GM18508 (cell line): ENCODE data around the gene BECN2.

Source experiments
- ATAC-seq: cut with Tn5 transposase; IDR thresholded peaks from one replicate; pipeline ENCODE4 v1.9.1; 2021; ENCODE audit warnings: moderate number of reproducible peaks; ENCODE audit not compliant: insufficient read depth, unreplicated experiment

The BECN2 gene, protein sequence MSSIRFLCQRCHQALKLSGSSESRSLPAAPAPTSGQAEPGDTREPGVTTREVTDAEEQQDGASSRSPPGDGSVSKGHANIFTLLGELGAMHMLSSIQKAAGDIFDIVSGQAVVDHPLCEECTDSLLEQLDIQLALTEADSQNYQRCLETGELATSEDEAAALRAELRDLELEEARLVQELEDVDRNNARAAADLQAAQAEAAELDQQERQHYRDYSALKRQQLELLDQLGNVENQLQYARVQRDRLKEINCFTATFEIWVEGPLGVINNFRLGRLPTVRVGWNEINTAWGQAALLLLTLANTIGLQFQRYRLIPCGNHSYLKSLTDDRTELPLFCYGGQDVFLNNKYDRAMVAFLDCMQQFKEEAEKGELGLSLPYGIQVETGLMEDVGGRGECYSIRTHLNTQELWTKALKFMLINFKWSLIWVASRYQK

DNA sequence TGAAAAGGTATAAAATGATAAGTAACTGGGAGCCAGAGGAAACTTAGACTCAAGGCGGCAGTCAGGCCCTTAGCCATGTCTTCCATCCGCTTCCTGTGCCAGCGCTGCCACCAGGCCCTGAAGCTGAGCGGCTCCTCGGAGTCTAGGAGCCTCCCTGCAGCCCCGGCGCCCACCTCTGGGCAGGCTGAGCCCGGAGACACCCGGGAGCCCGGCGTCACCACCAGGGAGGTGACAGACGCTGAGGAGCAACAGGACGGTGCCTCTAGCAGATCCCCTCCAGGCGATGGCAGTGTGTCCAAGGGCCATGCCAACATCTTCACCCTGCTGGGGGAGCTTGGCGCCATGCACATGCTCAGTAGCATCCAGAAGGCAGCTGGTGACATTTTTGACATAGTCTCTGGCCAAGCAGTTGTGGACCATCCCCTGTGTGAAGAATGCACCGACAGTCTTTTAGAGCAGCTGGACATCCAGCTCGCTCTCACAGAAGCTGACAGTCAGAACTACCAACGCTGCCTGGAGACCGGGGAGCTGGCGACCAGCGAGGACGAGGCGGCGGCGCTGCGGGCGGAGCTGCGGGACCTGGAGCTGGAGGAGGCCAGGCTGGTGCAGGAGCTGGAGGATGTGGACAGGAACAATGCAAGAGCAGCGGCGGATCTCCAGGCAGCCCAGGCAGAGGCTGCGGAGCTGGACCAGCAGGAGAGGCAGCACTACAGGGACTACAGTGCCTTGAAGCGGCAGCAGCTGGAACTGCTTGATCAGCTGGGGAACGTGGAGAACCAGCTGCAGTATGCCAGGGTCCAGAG is at the start of gene BECN2:
BECN2 (plus strand) TSS at position 76 of the 803 bp plus-strand sequence; CDS start at position 76, 0 bp downstream.
- no peak for ATAC-seq

DNA sequence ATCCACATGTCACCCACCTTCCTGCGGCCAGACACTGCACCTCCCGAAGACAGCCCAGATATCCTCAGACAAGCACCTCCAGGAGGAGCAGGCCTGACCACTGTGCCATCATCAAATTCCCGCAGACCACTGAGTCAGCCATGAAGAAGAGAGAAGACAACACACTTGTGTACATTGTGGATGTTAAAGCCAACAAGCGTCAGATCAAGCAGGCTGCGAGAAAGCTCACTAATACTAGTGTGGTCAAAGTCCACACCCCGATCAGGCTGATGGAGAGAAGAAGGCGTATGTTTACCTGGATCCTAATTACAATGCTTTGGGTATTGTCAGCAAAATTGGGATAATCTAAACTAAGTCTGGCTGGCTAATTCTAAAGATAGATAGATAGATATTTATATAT is 41.4 kb upstream of the BECN2 start:
- ATAC-seq = no peak

DNA sequence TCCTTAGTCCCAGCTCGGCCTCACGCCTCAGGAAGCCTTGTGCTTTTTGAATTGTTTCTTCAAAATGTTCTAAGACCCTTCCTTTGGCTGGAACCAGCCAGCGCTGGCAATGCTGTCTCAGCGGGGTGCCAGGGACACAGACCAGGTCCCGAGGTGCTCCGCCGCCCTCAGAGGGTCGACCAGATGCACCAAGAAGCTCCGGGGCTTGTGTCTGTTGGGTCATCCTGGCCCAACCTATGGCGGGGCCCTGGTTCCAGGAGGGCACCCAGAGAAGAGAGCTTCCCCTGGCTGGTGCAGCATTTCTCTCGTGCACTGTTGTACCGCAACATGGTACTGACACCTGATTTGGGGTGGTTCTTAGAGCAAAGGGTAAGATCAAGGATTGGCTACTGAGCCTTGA is 40.1 kb upstream of the BECN2 start:
- ATAC-seq = no peak

DNA sequence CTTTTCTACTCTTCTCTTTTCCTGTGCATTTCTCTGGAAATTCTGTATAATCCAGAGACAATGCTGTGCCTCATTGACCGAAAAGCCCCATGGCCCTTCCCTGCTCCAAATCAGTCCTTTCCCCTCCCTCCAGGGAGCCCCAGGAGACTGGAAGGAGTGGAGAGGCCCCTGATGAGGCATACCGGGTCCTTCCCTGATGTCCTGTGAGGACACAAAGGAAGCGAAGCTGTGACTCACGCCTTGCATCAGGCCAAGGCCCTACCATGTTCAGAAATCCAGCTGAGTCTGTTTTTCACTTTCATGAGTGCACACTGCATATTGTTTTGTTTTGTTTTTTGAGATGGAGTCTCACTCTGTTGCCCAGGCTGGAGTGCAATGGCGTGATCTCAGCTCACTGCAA is 38.7 kb upstream of the BECN2 start:
- no peak for ATAC-seq

DNA sequence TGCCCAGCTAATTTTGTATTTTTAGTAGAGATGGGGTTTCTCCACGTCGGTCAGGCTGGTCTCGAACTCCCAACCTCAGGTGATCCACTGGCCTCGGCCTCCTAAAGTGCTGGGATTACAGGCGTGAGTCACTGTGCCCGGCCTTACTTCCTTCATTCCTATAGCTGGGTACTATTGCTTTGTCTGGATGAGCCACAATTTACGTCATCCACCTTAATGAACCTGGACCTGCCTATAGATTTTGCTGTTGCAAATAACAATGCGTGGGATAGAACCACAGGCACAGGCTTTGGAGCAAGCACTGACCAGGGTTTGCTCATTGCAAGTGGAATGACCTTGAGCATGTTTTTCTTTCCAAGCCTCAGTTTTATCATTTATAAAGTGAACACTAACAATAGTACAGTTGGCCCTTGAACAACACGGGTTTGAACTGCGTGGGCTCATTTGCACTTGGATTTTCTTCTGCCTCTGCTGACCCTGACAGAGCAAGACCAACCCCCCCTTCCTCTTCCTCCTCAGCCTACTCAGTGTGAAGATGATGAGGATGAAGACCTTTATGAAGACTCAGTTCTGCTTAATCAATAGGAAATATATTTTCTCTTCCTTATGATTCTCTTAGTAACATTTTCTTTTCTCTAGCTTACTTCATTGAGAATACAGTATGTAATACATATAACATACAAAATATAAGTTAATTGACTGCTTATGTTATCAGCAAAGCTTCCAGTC is 33.3 kb upstream of the BECN2 start:
- no peak for ATAC-seq

DNA sequence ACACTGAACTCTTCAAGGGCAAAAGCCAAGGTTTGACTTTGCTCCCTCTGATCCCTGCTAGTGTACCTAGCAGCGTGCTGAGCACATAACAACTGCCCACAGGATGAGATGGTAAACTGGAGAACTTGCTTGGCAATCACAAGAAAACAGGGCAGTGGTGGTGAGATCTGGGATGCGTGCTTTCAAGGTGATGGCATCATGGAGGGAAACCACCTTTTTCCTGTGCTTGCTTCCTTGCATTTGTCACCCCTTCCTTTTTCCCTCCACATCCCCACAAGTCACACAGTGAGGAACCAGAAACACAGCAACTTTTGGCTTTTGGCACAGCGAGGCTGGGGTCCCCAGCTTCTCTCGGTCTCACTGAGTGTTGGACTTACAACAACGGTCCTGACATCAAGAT is 31.4 kb upstream of the BECN2 start:
- no peak for ATAC-seq

DNA sequence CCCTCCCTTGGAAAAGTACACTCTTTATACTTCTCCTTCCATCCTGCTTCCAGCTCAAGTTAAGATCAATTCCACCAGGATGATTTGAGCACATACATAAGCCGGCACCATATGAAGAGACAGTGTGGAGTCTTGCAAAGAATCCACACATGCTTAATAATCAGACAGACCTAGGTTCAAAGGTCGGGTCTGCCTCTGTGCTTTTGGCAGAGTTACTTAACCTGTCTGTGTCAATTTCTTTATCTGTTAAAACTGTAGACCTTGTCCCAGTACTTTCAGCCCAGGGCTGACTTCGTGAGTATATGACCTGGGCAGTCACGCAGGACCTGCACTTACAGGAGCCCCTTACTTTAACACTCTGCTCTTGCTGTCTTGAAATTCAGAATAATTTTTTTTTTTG is 30.2 kb upstream of the BECN2 start:
- ATAC-seq = no peak

DNA sequence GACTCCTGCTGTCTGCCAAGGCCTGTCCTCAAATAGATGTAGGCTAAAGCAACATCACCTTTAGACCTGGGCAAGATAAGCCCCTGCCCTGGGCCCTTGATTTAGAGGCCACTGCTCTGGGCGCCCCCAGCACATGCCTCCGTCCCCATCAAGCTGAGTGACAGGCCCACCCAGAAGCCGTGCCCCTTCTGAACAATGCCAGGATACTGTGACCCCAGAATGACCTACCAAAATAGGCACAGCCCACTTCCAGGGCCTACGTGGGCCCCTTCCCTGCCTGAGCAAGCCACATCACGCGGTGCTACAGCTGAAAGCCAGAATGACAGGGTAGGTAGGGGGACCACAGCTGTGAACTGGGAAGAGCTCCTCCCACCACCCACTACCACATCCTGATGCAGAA is 24.7 kb upstream of the BECN2 start:
- no peak for ATAC-seq

DNA sequence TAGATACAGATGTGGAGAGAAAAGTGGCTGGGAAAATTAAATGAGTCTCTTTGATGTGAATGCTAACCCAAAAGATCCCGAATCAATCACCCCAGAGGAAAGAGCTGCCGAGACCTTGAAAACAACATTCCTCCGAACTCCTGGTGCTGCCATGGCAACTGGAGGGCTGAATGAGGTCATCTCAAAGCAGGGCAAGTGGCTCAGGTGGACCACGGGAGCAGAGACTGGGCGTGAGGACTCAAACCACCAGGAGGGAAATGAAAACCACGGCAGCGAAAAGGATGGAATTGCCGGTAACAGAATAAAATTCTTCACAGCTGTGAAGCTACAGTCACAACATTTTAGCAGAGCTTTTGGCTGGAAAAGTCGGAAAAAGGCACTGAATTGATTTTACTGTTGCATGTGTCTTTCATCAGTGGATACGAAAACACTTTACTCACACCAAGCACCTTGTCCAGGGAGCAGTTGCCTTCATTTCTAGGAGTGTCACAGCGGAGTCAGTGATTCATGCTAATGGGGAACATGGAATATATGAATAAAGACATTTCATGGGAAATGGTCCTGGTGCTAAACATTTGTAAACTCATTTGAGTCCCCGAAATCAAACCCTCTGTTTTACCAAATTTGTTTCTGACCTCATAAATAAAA is 23.2 kb upstream of the BECN2 start:
- ATAC-seq = no peak

DNA sequence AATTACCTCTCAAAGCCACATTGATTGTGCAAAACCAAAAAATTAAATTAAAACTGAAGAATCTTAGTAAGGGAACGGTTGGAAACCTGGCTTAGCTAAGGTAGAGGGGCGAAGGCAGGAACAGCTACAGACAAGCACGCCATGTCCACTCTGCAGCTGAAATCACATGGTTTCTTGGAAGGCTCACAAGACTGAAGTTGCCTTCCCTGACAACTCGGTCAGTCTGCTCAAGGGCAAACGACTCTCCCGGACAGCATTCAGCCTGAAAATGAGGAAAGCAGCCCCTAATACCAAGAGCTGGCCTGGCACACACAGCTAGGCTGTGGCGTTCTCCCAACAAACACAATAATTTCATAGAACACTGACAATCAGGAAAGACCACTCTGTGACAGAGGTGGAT is 22.7 kb upstream of the BECN2 start:
- no peak for ATAC-seq

DNA sequence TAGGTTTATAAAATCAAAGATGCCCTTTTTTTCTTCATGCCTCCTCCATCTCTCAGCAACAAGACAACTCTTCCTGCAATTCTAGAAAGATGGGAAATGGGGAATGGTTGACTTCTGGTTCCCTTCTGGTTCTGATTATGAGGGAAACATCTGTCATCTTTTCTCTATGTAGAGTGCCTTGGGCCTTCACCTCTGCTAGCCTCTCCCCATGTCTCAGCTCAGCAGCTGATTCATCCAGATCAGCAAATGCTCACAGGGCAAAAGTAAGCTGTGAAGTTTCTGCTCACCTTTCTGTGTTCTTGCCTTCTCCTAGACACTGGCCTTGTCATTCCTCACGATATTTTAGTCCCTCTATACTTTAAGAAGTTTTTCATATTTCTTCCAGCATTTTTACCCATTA is 17.8 kb upstream of the BECN2 start:
- no peak for ATAC-seq

DNA sequence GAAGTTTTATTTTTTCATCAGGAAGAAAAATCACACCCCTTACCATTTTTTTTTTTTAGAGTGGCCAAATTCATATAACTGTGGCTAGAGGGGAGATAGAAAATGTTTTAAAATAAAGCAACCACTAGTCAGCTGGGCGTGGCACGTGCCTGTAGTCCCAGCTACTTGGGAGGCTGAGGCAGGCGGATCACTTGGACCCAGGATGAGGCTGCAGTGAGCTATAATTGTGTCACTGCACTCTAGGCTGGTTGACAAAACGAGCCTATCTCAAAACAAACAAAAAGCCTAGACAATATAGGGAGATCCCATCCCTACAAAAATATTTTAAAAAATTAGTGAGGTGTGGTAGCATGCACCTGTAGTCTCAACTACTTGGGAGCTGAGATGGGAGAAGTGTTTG is 14.8 kb upstream of the BECN2 start:
- ATAC-seq = no peak

DNA sequence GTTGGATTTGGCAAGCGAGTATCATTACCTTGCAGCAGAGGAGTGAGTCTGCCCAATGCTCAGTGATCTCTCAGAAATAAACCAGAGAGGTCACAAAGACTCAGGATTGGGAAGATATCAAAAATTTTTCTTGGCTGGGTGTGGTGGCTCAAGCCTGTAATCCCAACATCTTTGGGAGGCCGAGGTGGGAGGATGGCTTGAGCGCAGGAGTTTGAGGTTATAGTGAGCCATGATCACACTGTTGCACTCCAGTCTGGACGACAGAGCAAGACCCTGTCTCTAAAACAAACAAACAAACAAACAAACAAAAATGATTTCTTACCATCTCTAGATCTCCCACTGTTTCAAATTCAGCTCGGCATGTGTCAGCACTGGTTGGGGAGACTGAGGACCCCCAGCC is 13.3 kb upstream of the BECN2 start:
- no peak for ATAC-seq

DNA sequence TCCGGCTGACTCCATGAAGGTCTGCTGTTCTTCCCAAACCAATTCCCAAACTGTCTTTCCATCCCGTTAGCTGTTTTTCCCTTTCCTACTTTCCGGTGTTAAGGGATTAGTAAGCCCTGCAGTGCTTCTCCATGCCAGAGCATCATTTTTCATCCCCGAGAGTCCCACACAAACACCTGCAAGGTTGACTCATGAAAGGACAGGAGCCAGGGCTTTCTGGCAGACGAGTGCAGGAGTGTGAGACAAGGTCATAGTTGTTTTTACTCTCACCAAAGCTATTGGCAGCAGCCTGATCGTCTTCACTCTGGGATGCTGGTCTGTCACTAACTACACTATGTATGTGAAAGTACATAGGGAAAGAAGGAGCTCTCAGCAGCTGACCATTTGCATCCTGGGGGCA is 10.2 kb upstream of the BECN2 start:
- ATAC-seq = no peak

DNA sequence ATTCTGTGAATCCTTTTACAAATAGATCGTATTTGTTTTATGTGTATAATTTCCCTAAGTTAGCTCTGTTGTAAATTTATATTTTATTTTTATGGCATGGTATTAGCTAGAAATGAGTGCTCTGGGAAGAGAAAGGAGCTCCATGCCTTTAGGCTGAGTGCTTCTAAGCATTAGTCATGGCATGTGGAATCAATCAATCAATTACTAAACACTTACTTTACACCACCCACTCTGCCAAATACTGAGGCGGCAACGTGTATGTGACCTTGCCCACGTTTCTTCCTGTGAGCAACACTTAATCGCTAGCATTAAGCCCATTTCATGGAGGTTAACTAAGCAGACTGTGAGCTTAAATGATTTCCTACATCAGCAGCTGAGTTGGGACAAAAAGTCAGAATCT is 7.2 kb upstream of the BECN2 start:
- ATAC-seq = no peak

DNA sequence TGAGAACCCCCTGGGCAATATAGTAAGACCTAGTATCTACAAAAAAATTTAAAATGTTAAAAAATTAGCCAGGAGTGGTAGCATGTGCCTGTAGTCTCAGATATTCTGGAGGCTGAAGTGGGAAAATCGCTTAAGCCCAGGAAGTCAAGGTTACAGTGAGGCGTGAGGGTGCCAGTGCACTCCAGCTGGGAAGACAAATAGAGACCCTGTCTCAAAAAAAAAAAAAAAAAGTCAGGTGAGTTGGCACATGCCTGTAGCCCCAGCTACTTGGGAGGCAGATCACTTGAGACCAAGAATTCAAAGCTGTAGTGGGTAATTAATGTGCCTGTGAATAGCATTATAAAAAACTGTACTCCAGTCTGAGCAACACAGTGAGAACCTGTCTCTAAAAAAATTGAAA is 4.6 kb downstream of the BECN2 start:
- ATAC-seq = no peak

DNA sequence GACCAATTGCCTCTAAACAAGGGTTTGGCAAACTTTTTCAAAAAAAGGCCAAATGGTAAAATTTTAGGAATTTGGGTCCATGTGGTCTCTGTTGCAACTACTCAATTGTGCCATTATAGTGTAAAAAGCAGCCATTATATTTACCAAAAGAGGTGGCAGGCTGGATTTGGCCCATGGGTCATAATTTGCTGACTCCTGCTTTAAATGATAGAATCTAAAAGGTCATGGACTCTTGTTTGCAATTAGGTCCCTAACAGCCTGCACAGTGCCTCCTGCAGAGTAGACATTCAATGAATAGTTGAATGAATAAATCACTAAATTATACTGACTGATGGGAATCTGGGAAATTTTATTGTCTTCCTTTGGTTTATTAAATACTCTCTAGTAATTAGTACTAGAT is 6.2 kb downstream of the BECN2 start:
- ATAC-seq = no peak

DNA sequence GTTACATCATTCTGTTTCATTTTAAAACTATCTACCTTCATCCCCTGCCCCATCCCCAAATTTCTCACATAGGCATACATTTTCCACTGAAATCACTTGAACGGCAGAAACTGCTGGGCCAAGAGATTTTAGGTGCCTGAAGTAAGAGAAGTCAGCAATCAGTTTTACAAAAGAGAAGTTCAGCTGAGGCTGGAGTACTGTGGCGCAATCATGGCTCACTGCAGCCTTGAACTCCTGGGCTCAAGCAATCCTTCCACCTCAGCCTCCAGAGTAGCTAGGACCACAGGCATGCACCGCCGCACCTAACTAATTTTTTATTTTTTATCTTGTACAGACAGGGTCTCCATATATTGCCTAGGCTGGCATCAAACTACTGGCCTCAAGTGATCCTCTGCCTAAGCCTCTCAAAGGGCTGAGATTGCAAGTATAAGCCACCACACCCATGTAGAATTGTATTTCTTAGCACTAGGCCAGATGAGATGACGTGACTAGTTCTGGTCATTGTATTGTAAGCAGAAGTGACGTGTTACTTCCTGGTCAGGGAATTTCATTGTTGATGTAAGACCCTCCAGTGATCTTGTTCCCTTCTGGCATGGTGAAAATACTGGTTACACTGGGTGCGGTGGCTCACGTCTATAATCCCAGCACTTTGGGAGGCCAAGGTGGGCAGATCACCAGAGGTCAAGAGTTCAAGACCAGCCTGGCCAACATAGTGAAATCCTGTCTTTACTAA is 7.1 kb downstream of the BECN2 start:
- no peak for ATAC-seq

DNA sequence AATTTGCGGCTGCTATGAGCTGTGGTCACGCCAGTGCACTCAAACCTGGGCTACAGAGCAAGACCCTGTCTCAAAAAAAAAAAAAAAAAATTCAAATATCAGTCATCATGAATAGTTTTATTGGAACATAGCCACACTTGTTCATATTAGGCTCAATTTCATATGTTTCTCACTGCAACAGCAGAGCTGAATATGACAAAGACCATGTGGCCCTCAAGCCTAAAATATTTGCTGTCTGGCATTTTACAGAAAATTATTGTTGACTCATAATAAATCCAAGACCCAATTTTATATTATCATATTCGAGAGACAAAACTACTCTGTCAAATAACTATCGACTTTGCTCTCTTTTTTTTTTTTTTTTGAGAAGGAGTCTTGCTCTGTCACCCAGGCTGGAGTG is 11.0 kb downstream of the BECN2 start:
- no peak for ATAC-seq
